ENCODE data around the gene GOLT1A. TPM values are rescaled to one million over a fixed set of nuclear protein-coding genes. Genes with fewer than 3 reads are reported as not detected.

The GOLT1A gene
- total RNA-seq, 6 experiments from 2014 or later, result not detected

DNA sequence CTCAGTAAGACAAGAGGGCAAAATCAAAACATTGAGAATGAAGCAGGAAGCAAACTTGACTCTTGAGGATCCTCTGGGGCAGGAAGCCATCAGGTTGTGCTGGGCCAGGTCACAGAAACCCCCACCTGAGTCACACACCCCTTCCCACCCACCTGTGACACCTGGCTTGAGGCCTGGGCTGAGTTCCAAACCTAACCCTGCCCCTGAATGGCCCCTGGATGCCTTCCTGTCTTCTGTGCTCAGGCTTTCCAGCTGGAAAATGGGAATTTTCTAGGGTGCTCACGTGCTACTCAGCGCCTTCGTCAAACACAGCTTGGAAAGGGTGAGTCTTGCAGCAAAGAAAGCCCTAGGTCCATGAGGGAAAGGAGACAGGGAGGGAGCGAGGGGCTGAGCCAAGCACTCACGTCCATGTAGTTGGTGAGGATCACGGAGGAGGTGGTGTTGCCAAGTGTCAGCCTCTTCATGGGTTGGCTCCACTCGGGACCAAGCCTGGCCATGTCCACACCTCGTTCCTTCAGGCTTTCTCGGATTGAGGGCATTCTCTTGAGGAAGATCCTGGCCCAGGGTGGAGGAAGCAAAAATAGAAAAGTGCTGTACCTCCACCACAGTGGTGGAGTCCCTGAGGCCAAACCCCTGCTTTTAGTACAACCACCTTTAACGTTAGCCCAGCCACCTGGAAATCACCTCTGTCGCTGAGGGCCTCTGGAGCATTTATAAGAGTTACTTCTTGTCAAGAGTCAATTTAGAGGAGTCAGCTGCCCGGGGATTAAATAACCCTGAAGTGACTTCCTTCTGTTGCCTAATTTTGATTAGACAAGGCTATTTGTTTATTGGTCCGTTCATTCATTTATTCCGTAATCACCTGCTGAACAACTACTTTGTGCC lies 51.9 kb downstream of the GOLT1A start:
- no peak overlapping the region for H3K27ac Mint-ChIP-seq
- TF ChIP-seq, protein P1, sequence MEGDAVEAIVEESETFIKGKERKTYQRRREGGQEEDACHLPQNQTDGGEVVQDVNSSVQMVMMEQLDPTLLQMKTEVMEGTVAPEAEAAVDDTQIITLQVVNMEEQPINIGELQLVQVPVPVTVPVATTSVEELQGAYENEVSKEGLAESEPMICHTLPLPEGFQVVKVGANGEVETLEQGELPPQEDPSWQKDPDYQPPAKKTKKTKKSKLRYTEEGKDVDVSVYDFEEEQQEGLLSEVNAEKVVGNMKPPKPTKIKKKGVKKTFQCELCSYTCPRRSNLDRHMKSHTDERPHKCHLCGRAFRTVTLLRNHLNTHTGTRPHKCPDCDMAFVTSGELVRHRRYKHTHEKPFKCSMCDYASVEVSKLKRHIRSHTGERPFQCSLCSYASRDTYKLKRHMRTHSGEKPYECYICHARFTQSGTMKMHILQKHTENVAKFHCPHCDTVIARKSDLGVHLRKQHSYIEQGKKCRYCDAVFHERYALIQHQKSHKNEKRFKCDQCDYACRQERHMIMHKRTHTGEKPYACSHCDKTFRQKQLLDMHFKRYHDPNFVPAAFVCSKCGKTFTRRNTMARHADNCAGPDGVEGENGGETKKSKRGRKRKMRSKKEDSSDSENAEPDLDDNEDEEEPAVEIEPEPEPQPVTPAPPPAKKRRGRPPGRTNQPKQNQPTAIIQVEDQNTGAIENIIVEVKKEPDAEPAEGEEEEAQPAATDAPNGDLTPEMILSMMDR (IDR thresholded peaks at IDR 0.05), result 0 out of 2 replicates have a peak, but pooled peaks have one; percentile 57
- peaks cover 12% of the 10 kb centered on the region for H3K27me3 Mint-ChIP-seq (ENCODE audit: insufficient read depth)
- peaks cover 18% of the 10 kb centered on the region for H3K4me1 Mint-ChIP-seq (ENCODE audit: low read depth)
- no peak for DNase-seq
- H3K36me3 Mint-ChIP-seq (ENCODE audit: low read depth), result no peaks in the 10 kb centered on the region
- H3K9me3 Mint-ChIP-seq, result no peaks in the 10 kb centered on the region
- no peak overlapping the region for H3K4me3 Mint-ChIP-seq

DNA sequence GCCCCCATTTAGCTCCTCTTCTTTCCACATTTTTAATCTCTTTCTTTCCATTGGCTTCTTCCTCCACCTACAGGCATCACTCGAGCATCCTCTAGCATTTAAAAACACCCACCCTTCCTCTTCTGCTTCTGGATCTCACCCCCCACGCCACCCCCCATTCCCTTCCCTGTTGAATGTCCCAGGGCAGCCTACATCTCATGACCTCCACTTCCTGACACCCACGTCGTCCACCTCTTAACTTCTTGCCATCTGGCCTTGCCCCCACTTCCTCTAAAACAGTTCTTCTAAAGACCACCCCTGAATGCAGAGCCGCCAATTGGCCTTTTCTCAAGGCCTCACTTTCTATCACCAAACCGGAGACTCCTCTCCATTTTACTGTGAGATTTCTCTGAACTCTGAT lies 55.8 kb downstream of the GOLT1A start:
- no peaks in the 10 kb centered on the region for H3K9me3 Mint-ChIP-seq
- TF ChIP-seq, protein P1 (IDR thresholded peaks at IDR 0.05), result no peak
- peaks cover 9% of the 10 kb centered on the region for H3K4me1 Mint-ChIP-seq (ENCODE audit: low read depth)
- no peaks in the 10 kb centered on the region for H3K36me3 Mint-ChIP-seq (ENCODE audit: low read depth)
- H3K27ac Mint-ChIP-seq, result no peak overlapping the region
- peaks cover 27% of the 10 kb centered on the region for H3K27me3 Mint-ChIP-seq (ENCODE audit: insufficient read depth)
- no peak overlapping the region for H3K4me3 Mint-ChIP-seq
- DNase-seq, result no peak

DNA sequence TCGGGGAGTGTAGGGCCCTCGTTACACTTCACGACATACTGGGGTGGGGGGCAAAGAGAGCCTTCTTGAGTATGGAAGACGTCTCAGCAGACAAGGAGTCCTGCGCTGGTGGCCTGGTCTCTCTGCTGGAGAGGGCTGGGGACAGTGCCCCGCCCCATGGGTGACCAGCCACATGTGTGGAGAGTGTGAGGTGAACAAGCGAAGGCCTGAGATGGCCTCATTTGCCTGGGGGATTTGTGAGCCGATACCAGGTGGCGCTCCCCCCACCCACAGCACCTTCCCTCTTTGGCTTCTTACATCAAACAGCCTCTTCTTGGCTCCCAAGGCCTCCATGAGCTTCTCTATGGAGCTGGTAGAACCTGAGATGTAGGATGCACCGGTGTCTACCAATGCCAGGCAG lies 57.9 kb downstream of the GOLT1A start:
- no peaks in the 10 kb centered on the region for H3K4me1 Mint-ChIP-seq (ENCODE audit: low read depth)
- no peak overlapping the region for H3K27ac Mint-ChIP-seq
- DNase-seq, result no peak
- TF ChIP-seq, protein P1 (IDR thresholded peaks at IDR 0.05), result no peak
- H3K36me3 Mint-ChIP-seq (ENCODE audit: low read depth), result no peaks in the 10 kb centered on the region
- no peaks in the 10 kb centered on the region for H3K9me3 Mint-ChIP-seq
- no peak overlapping the region for H3K4me3 Mint-ChIP-seq
- H3K27me3 Mint-ChIP-seq (ENCODE audit: insufficient read depth), result peaks cover 26% of the 10 kb centered on the region

DNA sequence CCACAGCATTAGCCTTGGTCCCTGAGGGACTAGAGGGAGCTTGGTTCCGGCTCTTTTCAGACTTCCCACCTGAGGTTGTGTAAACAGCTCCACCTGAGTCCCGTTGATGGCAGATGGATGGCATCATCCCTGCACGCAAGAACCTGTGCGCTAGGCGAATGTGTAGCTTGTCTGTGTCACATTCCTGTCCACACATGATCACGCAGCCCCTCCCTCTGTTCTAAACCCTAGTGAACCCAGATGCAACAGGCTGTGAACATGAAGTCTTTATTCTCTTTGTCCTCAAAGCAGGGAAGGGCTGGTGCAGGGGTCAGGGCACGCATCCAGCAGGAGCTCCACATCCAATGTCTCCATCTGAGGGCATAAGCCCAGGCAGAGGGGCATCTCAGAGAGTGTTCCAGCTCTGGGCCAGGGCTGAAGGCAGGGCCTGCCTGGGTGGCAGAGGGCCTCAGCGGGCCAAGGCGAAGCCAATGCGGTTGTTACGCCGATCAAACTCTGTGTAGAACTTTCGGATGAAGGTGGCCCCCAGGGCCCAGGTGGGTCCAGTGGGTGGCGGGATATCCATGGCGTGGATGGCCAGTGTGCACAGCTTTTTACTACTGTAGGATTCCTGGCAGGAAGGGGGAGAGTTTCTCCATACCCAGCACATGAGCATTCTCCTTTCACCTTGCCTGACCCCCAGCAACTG lies 59.1 kb downstream of the GOLT1A start:
- Mint-ChIP-seq H3K4me3 (no peak overlapping the region), H3K9me3 (no peaks in the 10 kb centered on the region), H3K27ac (no peak overlapping the region), H3K27me3 (ENCODE audit: insufficient read depth) (peaks cover 25% of the 10 kb centered on the region), H3K36me3 (ENCODE audit: low read depth) (no peaks in the 10 kb centered on the region), H3K4me1 (ENCODE audit: low read depth) (no peaks in the 10 kb centered on the region)
- TF ChIP-seq, protein P1 (IDR thresholded peaks at IDR 0.05), result no peak
- no peak for DNase-seq

DNA sequence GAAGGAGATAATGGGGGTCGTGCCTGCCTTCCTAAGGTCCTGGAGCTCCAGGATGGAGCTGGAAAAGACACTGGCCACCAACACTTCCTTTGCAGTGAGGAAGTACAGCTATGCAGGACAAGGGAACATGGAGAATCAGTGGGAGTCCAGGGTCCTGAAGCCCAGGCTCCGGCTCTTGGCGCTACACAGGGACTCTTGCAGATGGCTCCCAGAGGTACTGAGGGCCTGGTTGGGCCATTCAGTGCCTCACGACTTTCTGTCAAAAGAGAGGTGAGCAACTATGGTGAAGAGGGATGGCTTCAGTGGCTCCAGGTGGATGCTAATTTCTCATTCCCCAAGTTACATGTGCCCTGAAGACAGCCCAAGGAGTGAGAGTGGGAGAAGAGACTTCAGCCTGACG lies 60.1 kb downstream of the GOLT1A start:
- no peak for DNase-seq
- TF ChIP-seq, protein P1 (IDR thresholded peaks at IDR 0.05), result no peak
- H3K4me3 Mint-ChIP-seq, result no peak overlapping the region

More for the DNA sequence above, 60.1 kb downstream of the GOLT1A start:
- Mint-ChIP-seq H3K4me1 (ENCODE audit: low read depth) (no peaks in the 10 kb centered on the region), H3K27me3 (ENCODE audit: insufficient read depth) (peaks cover 25% of the 10 kb centered on the region), H3K36me3 (ENCODE audit: low read depth) (no peaks in the 10 kb centered on the region), H3K9me3 (no peaks in the 10 kb centered on the region), H3K27ac (no peak overlapping the region)
